22Rv1 (cell line): ENCODE data around the gene ARL13B.

ENCODE experiments used
- CTCF ChIP-seq: fragments of 450-650 bp; IDR thresholded peaks from 2 replicates; pipeline ENCODE4 v1.5.1; 2017; ENCODE audit warnings: mild to moderate bottlenecking
- ZFX ChIP-seq: fragments of 450-650 bp; IDR thresholded peaks from 2 replicates; pipeline ENCODE4 v1.6.1; 2017; ENCODE audit warnings: antibody characterized with exemption, borderline replicate concordance

DNA sequence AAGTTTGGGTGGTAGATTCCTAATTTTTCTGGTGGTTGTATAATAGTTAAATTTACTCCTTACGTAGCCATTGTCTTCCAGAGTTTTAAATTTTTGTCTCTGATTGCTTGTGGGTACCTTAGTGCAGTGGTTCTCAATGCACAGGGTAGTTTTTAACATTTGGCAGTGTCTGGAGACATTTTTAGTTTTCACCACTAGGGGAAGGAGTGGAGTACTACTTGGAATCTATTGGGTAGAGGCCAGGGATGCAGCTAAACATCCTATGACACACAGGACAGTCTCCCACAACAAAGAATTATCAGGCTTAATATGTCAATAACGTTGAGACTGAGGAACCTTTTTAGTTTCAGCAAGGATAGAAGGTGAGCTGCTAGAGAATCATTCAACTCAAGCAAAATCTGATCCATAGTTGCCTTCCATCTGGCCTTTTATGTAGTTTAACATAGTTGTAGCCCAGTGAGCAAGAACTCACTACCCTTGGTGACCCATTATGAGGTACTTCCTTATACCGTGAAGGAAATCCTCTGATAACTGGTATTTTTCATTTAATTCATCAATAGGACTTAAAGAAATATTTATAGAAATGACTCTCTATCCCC, 57.1 kb downstream of the ARL13B start:
- TF ChIP-seq CTCF: peak; percentile 75
- TF ChIP-seq ZFX: no peak
